NCI-H345 treated with DMSO at 0.1 percent for 48 hours (cell line): ENCODE results near the gene NDUFAF3.

Experiments used
- DNase-seq: peaks from one replicate; lab custom pipeline; 2025; ENCODE audit not compliant: unreplicated experiment; lab: John Stamatoyannopoulos, UW

Gene NDUFAF3

DNA sequence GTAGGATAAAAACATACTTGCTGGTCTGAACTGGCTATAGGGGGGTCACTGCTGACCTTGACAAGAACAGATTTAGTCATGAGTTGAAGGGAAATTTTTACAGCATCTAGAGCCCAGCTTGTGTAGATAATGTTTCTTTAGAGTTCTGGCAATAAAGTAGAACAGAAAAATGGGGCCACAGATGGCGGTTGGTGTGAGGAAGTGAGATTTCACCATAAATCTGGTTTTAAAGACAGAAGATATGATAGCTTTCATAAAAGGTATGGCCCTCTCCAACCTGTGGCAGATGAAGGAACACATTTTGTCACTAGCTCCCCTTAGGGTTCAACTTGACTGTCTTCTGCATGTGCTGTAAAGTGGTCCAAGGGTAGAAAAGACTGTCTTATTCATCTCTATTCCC lies 31.6 kb downstream of the NDUFAF3 start:
- DNase-seq = no peak

DNA sequence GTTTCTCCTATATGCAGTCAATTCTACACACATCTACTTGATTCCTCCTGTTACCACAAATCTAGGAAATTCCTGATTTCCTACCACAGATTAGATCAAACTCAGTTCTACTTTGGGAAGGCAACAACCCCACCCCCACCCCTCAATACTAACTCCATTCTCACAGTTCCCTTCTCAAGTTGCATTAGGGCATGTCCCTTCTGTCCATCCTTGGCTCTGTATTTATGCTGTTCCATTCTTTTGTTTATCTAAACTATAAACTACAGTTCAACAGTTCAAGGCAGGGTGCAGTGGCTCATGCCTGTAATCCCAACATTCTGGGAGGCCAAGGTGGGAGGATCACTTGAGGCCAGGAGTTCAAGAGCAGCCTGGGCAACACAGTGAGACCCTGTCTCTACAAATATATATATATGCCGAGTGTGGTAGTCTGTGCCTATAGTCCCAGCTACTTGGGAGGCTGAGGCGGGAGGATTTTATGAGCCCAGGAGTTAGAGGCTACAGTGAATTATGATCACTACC lies 32.5 kb downstream of the NDUFAF3 start:
- no peak for DNase-seq

DNA sequence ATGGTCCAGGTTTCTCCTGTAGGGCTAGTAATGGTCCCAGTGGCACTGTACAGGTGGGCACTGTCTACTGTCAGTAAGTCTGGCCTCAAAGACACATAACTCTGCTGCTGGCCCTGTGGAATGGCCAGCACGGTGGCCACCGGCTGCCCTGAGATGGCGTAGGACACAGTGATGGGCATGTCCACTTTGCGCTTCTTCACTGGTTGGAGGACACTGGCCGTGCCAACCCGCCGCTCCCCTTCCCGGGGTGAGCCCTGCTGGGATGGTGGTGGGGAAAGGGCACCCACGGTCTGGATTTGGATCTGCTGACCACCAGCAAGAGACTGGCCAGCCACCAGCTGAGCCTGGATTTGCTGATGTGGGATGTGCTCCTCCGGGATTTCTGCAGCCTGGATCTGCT lies 35.3 kb downstream of the NDUFAF3 start:
- DNase-seq = no peak

DNA sequence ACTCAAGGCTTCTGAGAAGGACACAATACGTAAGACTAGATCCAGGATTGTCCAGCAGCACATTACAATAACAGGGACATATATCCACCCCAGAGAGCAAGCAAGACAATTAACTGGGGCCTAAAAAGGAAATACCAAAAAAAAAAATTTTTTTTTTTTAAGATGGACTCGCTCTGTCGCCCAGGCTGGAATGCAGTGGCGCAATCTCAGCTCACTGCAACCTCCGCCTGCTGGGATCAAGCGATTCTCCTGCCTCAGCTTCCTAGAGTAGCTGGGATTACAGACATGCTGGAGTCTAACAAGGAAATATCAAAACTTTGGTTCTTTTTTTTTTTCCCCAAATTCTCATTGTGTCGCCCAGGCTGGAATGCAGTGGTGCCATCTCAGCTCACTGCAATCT lies 36.1 kb downstream of the NDUFAF3 start:
- no peak for DNase-seq
